Measurements from ENCODE around the gene EDNRB. TPM values are rescaled to one million over a fixed set of nuclear protein-coding genes. Genes with fewer than 3 reads are reported as not detected.

The EDNRB gene
- total RNA-seq, 1 donor from 2014 or later, result 15.6 TPM

- ATAC-seq (no peak), DNase-seq (no peak)
- intact Hi-C loops (cut with micrococcal nuclease), result no loop called here
Observed at GRCh38 chr13:77902319-77902963, 16.2 kb downstream of the EDNRB start.

GRCh38 chr13:77898097-77898496, 20.5 kb downstream of the EDNRB start:
- DNase-seq (no peak), ATAC-seq (no peak)
- intact Hi-C loops (cut with micrococcal nuclease), result no loop called here

GRCh38 chr13:77896977-77897376, 21.7 kb downstream of the EDNRB start:
- intact Hi-C loops (cut with micrococcal nuclease), result loop anchor here (2.0 kb wide), 1 partner anchor 42 kb away; no protein-coding TSS in a partner anchor
- DNase-seq, result no peak
- peak; percentile 51 for ATAC-seq

- intact Hi-C loops (cut with micrococcal nuclease), result loop anchor here (2.0 kb wide), 1 partner anchor 42 kb away; no protein-coding TSS in a partner anchor
- ATAC-seq, result peak; percentile 97
- no peak for DNase-seq
Observed at GRCh38 chr13:77896536-77896935, 22.1 kb downstream of the EDNRB start.

GRCh38 chr13:77894743-77895142, 23.9 kb downstream of the EDNRB start:
- intact Hi-C loops (cut with micrococcal nuclease), result no loop called here
- DNase-seq (no peak), ATAC-seq (peak; percentile 40)

- ATAC-seq (no peak), DNase-seq (no peak)
- intact Hi-C loops (cut with micrococcal nuclease), result no loop called here
Observed at GRCh38 chr13:77893066-77893465, 25.6 kb downstream of the EDNRB start.

GRCh38 chr13:77892491-77892890, 26.1 kb downstream of the EDNRB start:
- DNase-seq (no peak), ATAC-seq (no peak)
- intact Hi-C loops (cut with micrococcal nuclease), result no loop called here

GRCh38 chr13:77891486-77891885, 27.1 kb downstream of the EDNRB start:
- intact Hi-C loops (cut with micrococcal nuclease), result no loop called here
- ATAC-seq (no peak), DNase-seq (no peak)

- DNase-seq (no peak), ATAC-seq (no peak)
- intact Hi-C loops (cut with micrococcal nuclease), result no loop called here
Observed at GRCh38 chr13:77891041-77891440, 27.6 kb downstream of the EDNRB start.

- DNase-seq, result no peak
- intact Hi-C loops (cut with micrococcal nuclease), result no loop called here
- ATAC-seq, result no peak
Observed at GRCh38 chr13:77883328-77883727, 35.3 kb downstream of the EDNRB start.

GRCh38 chr13:77878190-77878589, 40.4 kb downstream of the EDNRB start:
- DNase-seq (no peak), ATAC-seq (no peak)
- intact Hi-C loops (cut with micrococcal nuclease), result no loop called here

GRCh38 chr13:77876176-77876575, 42.5 kb downstream of the EDNRB start:
- DNase-seq, result no peak
- intact Hi-C loops (cut with micrococcal nuclease), result no loop called here
- ATAC-seq, result no peak

GRCh38 chr13:77874406-77874805, 44.2 kb downstream of the EDNRB start:
- intact Hi-C loops (cut with micrococcal nuclease), result no loop called here
- no peak for DNase-seq
- ATAC-seq, result no peak

- intact Hi-C loops (cut with micrococcal nuclease), result no loop called here
- DNase-seq (no peak), ATAC-seq (no peak)
Observed at GRCh38 chr13:77872995-77873394, 45.6 kb downstream of the EDNRB start.

- ATAC-seq, result no peak
- intact Hi-C loops (cut with micrococcal nuclease), result no loop called here
- DNase-seq, result no peak
Observed at GRCh38 chr13:77871596-77871995, 47.0 kb downstream of the EDNRB start.

GRCh38 chr13:77868717-77869116, 49.9 kb downstream of the EDNRB start:
- ATAC-seq (no peak), DNase-seq (no peak)
- intact Hi-C loops (cut with micrococcal nuclease), result no loop called here

GRCh38 chr13:77866971-77867370, 51.7 kb downstream of the EDNRB start:
- ATAC-seq (no peak), DNase-seq (no peak)
- intact Hi-C loops (cut with micrococcal nuclease), result no loop called here

- intact Hi-C loops (cut with micrococcal nuclease), result no loop called here
- peak; percentile 54 for ATAC-seq
- DNase-seq, result no peak
Observed at GRCh38 chr13:77865622-77866021, 53.0 kb downstream of the EDNRB start.

GRCh38 chr13:77863144-77863543, 55.5 kb downstream of the EDNRB start:
- DNase-seq, result no peak
- intact Hi-C loops (cut with micrococcal nuclease), result no loop called here
- no peak for ATAC-seq

- intact Hi-C loops (cut with micrococcal nuclease), result no loop called here
- ATAC-seq (no peak), DNase-seq (no peak)
Observed at GRCh38 chr13:77861741-77862140, 56.9 kb downstream of the EDNRB start.

- peak; percentile 85 for ATAC-seq
- intact Hi-C loops (cut with micrococcal nuclease), result no loop called here
- no peak for DNase-seq
Observed at GRCh38 chr13:77860507-77860981, 58.1 kb downstream of the EDNRB start.

All from left ventricle myocardium superior (tissue), 1 donor.